ENCODE results near the gene HSD17B3.

DNA sequence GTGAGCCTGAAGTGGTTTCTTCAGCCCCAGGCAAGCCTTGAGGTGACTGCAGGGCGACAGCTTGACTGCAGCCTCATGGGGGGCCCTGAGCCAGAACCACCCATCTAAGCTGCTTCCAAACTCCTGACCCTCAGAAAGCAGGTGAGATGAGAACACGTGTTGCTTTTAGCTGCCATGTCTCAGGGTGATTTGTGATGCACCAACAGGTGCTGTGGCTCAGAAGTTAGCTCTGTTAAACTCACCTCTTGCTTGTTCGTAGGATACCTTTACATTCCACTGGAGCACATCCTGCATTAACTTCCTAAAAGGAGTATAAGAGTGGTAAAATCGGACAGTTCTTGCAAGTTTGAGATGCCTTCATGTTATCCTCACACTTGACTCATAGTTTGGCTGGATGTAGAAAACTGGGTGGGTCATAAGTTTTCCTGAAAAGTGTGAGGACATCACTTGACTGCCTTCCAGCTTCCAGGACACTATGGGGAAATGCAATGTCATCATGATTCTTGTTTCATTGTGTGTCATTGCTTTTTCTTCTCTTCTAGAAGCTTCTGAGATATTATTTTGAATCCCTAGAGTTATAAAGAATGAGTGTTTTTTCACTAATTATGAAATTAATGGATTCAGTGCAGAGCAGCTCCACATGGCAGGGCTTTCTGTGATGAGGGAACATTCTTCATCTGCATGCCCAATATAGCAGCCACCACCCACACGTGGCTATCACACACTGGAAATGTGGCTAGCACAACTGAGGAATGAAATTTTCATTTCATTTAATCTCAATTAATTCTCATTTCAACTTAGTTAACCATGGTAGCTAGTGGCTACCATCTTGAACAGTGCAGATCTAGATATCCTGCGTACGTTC lies 92.3 kb downstream of the HSD17B3 start:
- TF ChIP-seq, protein P1, sequence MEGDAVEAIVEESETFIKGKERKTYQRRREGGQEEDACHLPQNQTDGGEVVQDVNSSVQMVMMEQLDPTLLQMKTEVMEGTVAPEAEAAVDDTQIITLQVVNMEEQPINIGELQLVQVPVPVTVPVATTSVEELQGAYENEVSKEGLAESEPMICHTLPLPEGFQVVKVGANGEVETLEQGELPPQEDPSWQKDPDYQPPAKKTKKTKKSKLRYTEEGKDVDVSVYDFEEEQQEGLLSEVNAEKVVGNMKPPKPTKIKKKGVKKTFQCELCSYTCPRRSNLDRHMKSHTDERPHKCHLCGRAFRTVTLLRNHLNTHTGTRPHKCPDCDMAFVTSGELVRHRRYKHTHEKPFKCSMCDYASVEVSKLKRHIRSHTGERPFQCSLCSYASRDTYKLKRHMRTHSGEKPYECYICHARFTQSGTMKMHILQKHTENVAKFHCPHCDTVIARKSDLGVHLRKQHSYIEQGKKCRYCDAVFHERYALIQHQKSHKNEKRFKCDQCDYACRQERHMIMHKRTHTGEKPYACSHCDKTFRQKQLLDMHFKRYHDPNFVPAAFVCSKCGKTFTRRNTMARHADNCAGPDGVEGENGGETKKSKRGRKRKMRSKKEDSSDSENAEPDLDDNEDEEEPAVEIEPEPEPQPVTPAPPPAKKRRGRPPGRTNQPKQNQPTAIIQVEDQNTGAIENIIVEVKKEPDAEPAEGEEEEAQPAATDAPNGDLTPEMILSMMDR (optimal IDR thresholded peaks at IDR 0.05 in 1 of 3, IDR thresholded peaks at IDR 0.05 in 1 of 3, conservative IDR thresholded peaks at IDR 0.05 in 1 of 3; ENCODE audit: extremely low read depth in 1 of 3, insufficient read depth in 2 of 3, low read length in 3 of 3): no peak
- no peak for TF ChIP-seq EZH2 (IDR thresholded peaks at IDR 0.05; ENCODE audit: low read length)
